GM21737 (cell line): ENCODE results near the gene LRIG1.
A peak's percentile ranks its signal among the peaks of the same experiment; 100 is the strongest.

ENCODE experiments used
- ATAC-seq: cut with Tn5 transposase; IDR thresholded peaks from one replicate; pipeline ENCODE4 v1.9.1; 2021; ENCODE audit warnings: mild to moderate bottlenecking, moderate library complexity; ENCODE audit not compliant: unreplicated experiment

LRIG1 gene

GRCh38 chr3:66473181-66473580 is 27.6 kb downstream of the LRIG1 start:
- no peak for ATAC-seq

- peak; percentile 67 for ATAC-seq
Measured at GRCh38 chr3:66472313-66473134, 28.3 kb downstream of the LRIG1 start.

GRCh38 chr3:66470956-66471686 is 29.7 kb downstream of the LRIG1 start:
- ATAC-seq: no peak

DNA sequence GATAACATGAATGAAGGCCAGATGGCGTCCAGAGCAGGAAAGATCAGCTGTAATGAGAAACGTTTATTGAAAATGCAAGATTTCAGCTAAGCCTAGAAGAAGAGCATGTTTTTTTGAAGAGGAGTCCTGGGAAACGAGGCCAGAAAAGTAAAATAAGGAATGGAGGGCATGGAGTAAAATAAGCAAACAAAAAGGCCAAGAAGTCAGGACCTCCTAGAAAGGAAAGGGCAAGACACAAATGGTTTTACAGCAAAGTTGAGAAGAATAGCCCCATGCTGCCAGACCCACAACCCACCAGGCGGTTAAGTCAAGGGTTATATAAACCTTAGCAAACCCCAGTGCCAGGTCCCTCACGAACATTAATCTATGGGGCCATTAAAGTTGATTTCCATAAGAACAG is 30.5 kb downstream of the LRIG1 start:
- ATAC-seq: no peak

- peak; percentile 40 for ATAC-seq
Measured at GRCh38 chr3:66469220-66469640, 31.6 kb downstream of the LRIG1 start.

DNA sequence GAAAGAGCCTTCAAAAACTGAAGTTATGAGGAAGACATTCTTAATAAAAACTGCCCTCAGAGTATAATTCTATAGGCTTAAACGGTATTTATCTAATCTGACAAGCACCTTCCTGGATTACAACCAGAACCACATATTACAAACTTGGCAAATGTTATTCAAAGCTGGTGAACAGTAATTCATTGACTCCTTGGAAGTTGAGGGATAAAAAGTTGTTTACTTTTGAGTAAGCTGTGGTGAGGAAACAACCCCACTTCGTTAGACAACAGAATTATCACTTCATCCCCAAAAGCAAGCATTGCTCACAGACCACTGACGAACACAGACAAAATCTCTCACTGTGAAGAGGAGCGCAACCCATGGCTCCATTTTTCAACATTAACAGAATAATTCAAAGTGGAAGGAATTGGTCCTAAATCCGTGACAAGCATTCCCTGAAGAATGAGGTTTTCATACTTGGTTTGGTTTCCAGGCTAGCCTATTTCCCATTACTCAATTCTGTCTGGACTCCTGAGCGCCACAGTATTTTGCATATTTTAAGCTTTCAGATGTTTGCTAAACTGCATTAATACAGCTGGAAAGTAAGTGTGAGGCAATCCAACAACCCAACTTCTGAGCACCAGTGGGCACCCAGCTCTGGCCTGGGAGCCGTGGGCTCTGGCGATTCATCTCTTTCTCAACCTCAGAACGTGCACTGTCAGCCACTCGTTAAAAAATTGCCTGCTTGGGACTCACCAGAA is 32.7 kb downstream of the LRIG1 start:
- ATAC-seq: no peak

GRCh38 chr3:66466606-66467270 is 34.1 kb downstream of the LRIG1 start:
- no peak for ATAC-seq

DNA sequence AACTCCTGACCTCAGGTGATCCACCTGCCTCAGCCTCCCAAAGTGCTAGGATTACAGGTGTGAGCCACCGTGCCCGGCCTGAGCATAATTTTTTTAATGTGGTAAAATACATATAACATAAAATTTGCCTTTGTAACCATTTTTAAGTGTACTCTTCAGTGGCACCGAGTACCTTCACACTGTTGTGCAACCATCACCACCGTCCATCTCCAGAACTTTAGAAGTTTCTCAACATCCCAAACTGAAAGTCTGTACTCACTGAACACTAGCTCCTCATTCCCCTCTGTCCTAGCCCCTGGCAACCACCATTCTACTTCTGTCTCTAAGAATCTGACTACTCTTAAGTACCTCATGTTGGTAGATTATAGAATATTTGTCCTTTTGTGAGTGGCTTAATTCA is 35.2 kb downstream of the LRIG1 start:
- ATAC-seq: no peak

DNA sequence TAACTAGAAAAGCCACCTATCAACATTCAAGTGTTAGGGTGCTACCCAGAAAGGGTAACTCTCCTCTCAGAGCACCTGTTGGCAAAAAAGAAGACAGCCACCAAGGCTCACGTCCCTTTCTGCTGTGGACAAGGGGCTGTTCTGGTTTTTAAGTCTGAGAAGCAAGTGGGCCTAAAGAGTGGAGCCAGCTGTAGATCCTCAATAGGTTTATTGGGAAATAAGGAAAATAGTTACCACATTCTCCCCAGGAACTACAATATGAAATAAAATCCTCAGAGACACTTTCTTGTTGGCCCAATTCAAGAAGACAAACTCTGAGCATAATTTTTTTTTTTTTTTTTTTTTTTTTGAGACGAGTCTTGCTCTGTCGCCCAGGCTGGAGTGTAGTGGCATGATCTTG is 35.8 kb downstream of the LRIG1 start:
- ATAC-seq: no peak

DNA sequence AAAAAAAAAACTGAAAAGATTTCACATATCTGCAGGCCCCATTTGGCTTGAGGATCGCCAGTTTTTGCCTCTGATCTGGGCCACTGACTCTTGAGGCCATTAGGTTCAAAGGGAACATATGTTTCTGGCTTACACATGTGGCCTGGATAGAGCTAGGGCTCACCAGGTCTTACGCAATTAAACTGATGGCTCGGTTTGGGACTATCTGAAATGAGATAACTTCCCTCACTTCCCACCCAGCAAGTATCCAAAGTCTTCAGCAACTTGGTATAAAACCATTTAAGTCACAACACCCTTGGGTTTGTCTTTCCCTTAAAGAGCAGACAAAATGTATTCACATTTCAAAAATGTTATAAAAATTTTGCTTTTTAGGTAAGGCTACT is 36.3 kb downstream of the LRIG1 start:
- ATAC-seq: no peak

- no peak for ATAC-seq
Measured at GRCh38 chr3:66463730-66464511, 36.9 kb downstream of the LRIG1 start.

GRCh38 chr3:66463054-66463631 is 37.7 kb downstream of the LRIG1 start:
- ATAC-seq: no peak

DNA sequence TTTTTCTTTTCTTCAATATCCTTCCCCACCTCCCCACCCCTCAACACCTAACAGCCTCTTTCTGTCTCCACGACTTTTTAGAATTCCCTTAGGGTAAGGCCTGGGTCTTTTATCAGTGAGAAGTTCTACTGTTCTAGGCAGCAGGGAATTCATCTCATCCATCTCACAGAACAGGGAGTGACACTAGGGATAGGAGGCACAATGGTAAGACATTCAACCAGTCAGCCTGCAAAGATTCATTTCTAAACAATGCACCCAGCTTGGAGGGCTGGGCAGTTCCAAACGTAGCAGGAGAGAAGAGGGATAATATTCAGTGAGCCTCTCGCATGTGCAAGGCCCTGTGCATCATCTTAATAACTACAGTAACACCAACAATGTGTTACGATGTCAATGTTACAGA is 43.6 kb downstream of the LRIG1 start:
- ATAC-seq: no peak

DNA sequence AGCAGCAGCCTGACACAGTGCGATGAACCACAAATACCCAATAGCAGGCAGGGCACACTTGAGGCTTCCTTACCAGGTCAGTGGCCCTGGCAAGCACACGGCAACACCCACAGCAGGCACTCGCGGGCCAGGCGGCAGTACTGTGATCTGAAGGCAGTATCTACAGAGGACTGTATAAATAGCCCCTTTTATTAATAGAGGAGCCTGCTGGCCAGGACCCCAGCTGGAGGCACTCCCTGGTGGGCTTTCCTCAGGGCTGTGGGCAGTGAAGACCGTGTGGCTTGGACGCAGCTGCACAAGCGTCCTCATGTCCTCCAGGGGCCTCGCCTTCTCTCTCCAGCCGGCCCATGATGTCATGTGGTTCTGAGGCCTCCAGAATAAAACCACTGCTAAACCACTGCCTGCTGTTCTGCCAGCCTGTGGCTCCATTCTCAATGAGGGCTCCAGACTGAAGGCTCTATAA is 44.1 kb downstream of the LRIG1 start:
- ATAC-seq: no peak

DNA sequence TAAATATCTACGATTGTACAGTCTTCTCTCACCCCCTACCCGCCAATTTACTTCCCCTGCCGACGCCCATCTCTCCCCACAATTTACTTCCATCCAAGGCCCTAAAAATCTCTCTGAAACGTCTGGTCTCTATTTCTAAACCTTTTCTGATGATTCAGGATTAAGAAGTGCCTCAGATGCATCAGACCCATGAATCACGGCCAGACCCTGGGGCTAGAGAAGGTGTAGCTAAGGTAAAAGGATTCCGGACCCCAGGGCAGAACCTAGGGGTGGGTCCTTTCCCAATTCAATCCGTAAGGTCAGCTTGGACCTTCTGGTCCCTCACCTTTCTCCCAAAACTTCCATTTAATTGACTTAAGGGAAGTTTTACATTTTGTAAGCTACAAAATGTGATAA is 46.4 kb downstream of the LRIG1 start:
- no peak for ATAC-seq

GRCh38 chr3:66453651-66454463 is 47.0 kb downstream of the LRIG1 start:
- ATAC-seq: no peak

DNA sequence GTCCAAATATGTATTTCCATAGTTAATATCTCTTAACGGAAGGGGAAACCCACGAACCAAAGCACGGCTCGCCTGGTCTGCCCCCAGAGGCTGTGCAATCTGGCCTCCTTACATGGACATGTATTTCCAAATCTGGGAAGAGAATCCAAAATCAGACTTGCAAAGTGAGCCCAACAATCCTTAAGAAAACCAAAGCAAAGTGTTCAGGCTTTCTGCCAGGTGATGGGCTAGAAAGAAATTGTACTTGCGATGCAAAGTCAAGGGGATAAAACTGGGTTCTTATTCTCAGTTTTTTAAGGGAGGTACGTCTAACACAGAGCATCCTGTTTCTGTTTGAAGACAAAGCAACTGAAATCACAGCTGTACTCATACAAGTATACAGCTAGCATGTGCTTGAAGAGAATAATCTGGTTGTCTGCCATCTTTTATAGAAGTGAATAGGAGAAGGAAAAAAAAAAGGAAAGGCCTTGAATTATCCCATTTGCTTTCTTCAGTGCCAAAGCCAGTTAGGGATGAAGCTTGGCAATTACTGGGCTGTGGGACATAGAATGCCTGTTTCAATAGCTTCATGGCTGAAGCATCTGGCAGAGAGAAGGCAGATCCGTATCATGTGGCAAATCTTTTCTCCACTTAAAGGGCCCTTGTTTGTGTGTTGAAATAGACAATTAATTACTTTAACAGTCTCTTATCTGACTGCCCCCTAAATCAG is 48.4 kb downstream of the LRIG1 start:
- no peak for ATAC-seq

GRCh38 chr3:66451766-66452165 is 49.1 kb downstream of the LRIG1 start:
- ATAC-seq: no peak
